GM23338 (cell line): ENCODE data around the gene EXOC4.

Experiments used
- CREB1 ChIP-seq: fragments of 250-450 bp; sonication (Bioruptor Pico); IDR thresholded peaks from 2 replicates; pipeline ENCODE4 v1.5.0; 2020; ENCODE audit warnings: low read depth, mild to moderate bottlenecking, moderate library complexity
- CTCF ChIP-seq, 2 experiments: fragments of 200-600 bp in 1 of 2; sonication (generic) in 1 of 2; conservative IDR thresholded peaks; 2 replicates each; pipeline versions ENCODE4 v1.5.1 to v1.6.1; 2016 to 2017; ENCODE audit warnings: antibody characterized with exemption in 2 of 2, low read depth in 2 of 2, mild to moderate bottlenecking in 2 of 2, moderate library complexity in 1 of 2
- EZH2 ChIP-seq: fragments of 200-600 bp; sonication (generic); IDR thresholded peaks from one replicate; pipeline ENCODE4 v1.8.0; 2017; ENCODE audit warnings: antibody characterized with exemption, mild to moderate bottlenecking, low read depth; ENCODE audit not compliant: unreplicated experiment
- EZH2phosphoT487 ChIP-seq: fragments of 200-600 bp; sonication (generic); IDR thresholded peaks from one replicate; pipeline ENCODE4 v1.8.1; 2018; ENCODE audit warnings: antibody characterized with exemption; ENCODE audit not compliant: unreplicated experiment
- NANOG ChIP-seq: IDR thresholded peaks from 2 replicates; pipeline ENCODE4 v1.6.1; 2016; ENCODE audit warnings: antibody characterized with exemption, borderline replicate concordance
- ZNF114 ChIP-seq: fragments of 250-450 bp; sonication (Bioruptor Pico); IDR thresholded peaks from 2 replicates; pipeline ENCODE4 v1.5.0; 2020; ENCODE audit warnings: mild to moderate bottlenecking, moderate library complexity

GRCh38 chr7:134085311-134085710 lies 832.4 kb downstream of the EXOC4 start:
- no peak for TF ChIP-seq EZH2
- TF ChIP-seq CTCF (conservative IDR thresholded peaks at IDR 0.05; ENCODE audit: low read depth in 2 of 2), result no peak
- no peak for TF ChIP-seq ZNF114 (CRISPR knock-in tag)
- no peak for TF ChIP-seq CREB1 (CRISPR knock-in tag)
- TF ChIP-seq NANOG, result no peak
- TF ChIP-seq EZH2phosphoT487, result no peak
